GM19025 (cell line): ENCODE data around the gene EMD.
"Not testable (repeated sequence)": the region's sequence is repeated elsewhere in the genome, so short reads cannot be mapped to it uniquely, and the experiment has no call there.

Source experiments
- ATAC-seq: cut with Tn5 transposase; IDR thresholded peaks from one replicate; pipeline ENCODE4 v1.9.1; 2021; ENCODE audit warnings: mild to moderate bottlenecking, low read depth, moderate library complexity; ENCODE audit not compliant: unreplicated experiment

Gene EMD

GRCh38 chrX:154370300-154371016 lies 8.6 kb upstream of the EMD start:
- ATAC-seq = no peak

- ATAC-seq = peak; percentile 51
Observed at GRCh38 chrX:154371017-154371788, 7.9 kb upstream of the EMD start.

GRCh38 chrX:154371789-154372300 lies 7.2 kb upstream of the EMD start:
- no peak for ATAC-seq

GRCh38 chrX:154372612-154373022 lies 6.5 kb upstream of the EMD start:
- no peak for ATAC-seq

GRCh38 chrX:154373340-154374306 lies 5.5 kb upstream of the EMD start:
- ATAC-seq = no peak

GRCh38 chrX:154374313-154375155 lies 4.6 kb upstream of the EMD start, which contains the start of gene FLNA:
TSS of gene FLNA (minus strand) at chrX:154374634. CDS start at chrX:154371245, 3,389 bp downstream.
- ATAC-seq = no peak

- ATAC-seq = no peak
Observed at GRCh38 chrX:154375156-154375504, 4.0 kb upstream of the EMD start.

GRCh38 chrX:154376774-154377173 lies 2.3 kb upstream of the EMD start:
- no peak for ATAC-seq

- ATAC-seq = no peak
Observed at GRCh38 chrX:154378059-154378798, 866 bp upstream of the EMD start.

- no peak for ATAC-seq
Observed at GRCh38 chrX:154379569-154379951, 465 bp downstream of the EMD start.

- no peak for ATAC-seq
Observed at GRCh38 chrX:154380153-154380552, 1.1 kb downstream of the EMD start.

- ATAC-seq = no peak
Observed at GRCh38 chrX:154380787-154381186, 1.7 kb downstream of the EMD start.

- ATAC-seq = no peak
Observed at GRCh38 chrX:154381271-154381670, 2.2 kb downstream of the EMD start.

GRCh38 chrX:154382483-154383069 lies 3.5 kb downstream of the EMD start:
- no peak for ATAC-seq

GRCh38 chrX:154383359-154384283 lies 4.5 kb downstream of the EMD start:
- no peak for ATAC-seq

GRCh38 chrX:154384284-154384892 lies 5.3 kb downstream of the EMD start:
- ATAC-seq = no peak

GRCh38 chrX:154388094-154388493 lies 9.0 kb downstream of the EMD start:
- not testable (repeated sequence) for ATAC-seq
